Measurements from ENCODE around the gene TOP3A. TPM values are rescaled to one million over a fixed set of nuclear protein-coding genes. Genes with fewer than 3 reads are reported as not detected.

Gene TOP3A
- total RNA-seq, 1 experiment from 2014 or later: 56.1 TPM

GRCh38 chr17:18263885-18264682, 50.7 kb downstream of the TOP3A start:
- H3K36me3 Mint-ChIP-seq: peaks cover 7% of the 10 kb centered on the region; the same call in 1 of the 2 replicates
- peaks cover 19% of the 10 kb centered on the region for H3K4me1 Mint-ChIP-seq
- no peak overlapping the region for H3K4me3 Mint-ChIP-seq
- DNase-seq (ENCODE audit: low spot score) (no peak), ATAC-seq (no peak)
- no peak overlapping the region for H3K27ac Mint-ChIP-seq
- CTCF ChIA-PET: interaction anchor here (0.5 kb wide), 1 partner anchor 13 kb away, joined by 3 read pairs; no protein-coding TSS in a partner anchor
- H3K9me3 Mint-ChIP-seq: no peaks in the 10 kb centered on the region
- H3K27me3 Mint-ChIP-seq (ENCODE audit: low read depth): no peaks in the 10 kb centered on the region
- POLR2A ChIA-PET: no interaction called here
- TF ChIP-seq SOX15 (CRISPR knock-in tag; IDR thresholded peaks at IDR 0.05): no peak
- TF ChIP-seq CDX4 (CRISPR knock-in tag; IDR thresholded peaks at IDR 0.05; ENCODE audit: borderline replicate concordance): no peak

DNA sequence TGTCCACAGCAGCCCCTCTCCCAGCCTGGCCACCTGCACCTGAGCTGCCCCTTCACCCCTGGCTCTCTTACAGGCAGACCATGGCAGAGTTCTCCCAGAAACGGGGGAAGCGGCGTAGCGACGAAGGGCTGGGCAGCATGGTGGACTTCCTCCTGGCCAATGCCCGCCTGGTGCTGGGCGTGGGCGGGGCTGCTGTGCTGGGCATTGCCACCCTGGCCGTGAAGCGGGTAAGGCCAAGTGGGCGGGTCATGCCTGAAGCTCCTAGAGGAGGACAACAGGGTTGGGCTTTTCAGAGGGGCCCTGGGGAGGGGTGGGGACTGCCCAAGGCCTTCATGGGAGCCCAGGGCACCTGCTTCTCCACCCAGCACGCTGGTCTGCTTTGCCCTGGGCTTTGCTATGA, 52.2 kb downstream of the TOP3A start:
- no peak for DNase-seq (ENCODE audit: low spot score)

More for the DNA sequence above, 52.2 kb downstream of the TOP3A start:
- no peak overlapping the region for H3K27ac Mint-ChIP-seq
- TF ChIP-seq KAT7 (CRISPR knock-in tag; IDR thresholded peaks at IDR 0.05; ENCODE audit: borderline replicate concordance): no peak
- TF ChIP-seq ZNF396 (CRISPR knock-in tag; IDR thresholded peaks at IDR 0.05; ENCODE audit: borderline replicate concordance): no peak
- TF ChIP-seq CREM (CRISPR knock-in tag; IDR thresholded peaks at IDR 0.05): no peak
- no peak for TF ChIP-seq GTF2I (CRISPR knock-in tag; conservative IDR thresholded peaks at IDR 0.05)
- no peak for TF ChIP-seq NR2C2 (CRISPR knock-in tag; IDR thresholded peaks at IDR 0.05)
- TF ChIP-seq, protein P1, sequence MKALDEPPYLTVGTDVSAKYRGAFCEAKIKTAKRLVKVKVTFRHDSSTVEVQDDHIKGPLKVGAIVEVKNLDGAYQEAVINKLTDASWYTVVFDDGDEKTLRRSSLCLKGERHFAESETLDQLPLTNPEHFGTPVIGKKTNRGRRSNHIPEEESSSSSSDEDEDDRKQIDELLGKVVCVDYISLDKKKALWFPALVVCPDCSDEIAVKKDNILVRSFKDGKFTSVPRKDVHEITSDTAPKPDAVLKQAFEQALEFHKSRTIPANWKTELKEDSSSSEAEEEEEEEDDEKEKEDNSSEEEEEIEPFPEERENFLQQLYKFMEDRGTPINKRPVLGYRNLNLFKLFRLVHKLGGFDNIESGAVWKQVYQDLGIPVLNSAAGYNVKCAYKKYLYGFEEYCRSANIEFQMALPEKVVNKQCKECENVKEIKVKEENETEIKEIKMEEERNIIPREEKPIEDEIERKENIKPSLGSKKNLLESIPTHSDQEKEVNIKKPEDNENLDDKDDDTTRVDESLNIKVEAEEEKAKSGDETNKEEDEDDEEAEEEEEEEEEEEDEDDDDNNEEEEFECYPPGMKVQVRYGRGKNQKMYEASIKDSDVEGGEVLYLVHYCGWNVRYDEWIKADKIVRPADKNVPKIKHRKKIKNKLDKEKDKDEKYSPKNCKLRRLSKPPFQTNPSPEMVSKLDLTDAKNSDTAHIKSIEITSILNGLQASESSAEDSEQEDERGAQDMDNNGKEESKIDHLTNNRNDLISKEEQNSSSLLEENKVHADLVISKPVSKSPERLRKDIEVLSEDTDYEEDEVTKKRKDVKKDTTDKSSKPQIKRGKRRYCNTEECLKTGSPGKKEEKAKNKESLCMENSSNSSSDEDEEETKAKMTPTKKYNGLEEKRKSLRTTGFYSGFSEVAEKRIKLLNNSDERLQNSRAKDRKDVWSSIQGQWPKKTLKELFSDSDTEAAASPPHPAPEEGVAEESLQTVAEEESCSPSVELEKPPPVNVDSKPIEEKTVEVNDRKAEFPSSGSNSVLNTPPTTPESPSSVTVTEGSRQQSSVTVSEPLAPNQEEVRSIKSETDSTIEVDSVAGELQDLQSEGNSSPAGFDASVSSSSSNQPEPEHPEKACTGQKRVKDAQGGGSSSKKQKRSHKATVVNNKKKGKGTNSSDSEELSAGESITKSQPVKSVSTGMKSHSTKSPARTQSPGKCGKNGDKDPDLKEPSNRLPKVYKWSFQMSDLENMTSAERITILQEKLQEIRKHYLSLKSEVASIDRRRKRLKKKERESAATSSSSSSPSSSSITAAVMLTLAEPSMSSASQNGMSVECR (CRISPR knock-in tag; IDR thresholded peaks at IDR 0.05; ENCODE audit: borderline replicate concordance): no peak
- TF ChIP-seq SMAD4 (CRISPR knock-in tag; IDR thresholded peaks at IDR 0.05): no peak
- no peak for TF ChIP-seq ZNF425 (CRISPR knock-in tag; conservative IDR thresholded peaks at IDR 0.05)
- no peak for TF ChIP-seq ZNF138 (CRISPR knock-in tag; conservative IDR thresholded peaks at IDR 0.05)
- TF ChIP-seq, protein P2, sequence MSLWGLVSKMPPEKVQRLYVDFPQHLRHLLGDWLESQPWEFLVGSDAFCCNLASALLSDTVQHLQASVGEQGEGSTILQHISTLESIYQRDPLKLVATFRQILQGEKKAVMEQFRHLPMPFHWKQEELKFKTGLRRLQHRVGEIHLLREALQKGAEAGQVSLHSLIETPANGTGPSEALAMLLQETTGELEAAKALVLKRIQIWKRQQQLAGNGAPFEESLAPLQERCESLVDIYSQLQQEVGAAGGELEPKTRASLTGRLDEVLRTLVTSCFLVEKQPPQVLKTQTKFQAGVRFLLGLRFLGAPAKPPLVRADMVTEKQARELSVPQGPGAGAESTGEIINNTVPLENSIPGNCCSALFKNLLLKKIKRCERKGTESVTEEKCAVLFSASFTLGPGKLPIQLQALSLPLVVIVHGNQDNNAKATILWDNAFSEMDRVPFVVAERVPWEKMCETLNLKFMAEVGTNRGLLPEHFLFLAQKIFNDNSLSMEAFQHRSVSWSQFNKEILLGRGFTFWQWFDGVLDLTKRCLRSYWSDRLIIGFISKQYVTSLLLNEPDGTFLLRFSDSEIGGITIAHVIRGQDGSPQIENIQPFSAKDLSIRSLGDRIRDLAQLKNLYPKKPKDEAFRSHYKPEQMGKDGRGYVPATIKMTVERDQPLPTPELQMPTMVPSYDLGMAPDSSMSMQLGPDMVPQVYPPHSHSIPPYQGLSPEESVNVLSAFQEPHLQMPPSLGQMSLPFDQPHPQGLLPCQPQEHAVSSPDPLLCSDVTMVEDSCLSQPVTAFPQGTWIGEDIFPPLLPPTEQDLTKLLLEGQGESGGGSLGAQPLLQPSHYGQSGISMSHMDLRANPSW (CRISPR knock-in tag; conservative IDR thresholded peaks at IDR 0.05; ENCODE audit: low read depth): no peak
- TF ChIP-seq MYBL2 (CRISPR knock-in tag; IDR thresholded peaks at IDR 0.05): no peak
- TF ChIP-seq, protein P3, sequence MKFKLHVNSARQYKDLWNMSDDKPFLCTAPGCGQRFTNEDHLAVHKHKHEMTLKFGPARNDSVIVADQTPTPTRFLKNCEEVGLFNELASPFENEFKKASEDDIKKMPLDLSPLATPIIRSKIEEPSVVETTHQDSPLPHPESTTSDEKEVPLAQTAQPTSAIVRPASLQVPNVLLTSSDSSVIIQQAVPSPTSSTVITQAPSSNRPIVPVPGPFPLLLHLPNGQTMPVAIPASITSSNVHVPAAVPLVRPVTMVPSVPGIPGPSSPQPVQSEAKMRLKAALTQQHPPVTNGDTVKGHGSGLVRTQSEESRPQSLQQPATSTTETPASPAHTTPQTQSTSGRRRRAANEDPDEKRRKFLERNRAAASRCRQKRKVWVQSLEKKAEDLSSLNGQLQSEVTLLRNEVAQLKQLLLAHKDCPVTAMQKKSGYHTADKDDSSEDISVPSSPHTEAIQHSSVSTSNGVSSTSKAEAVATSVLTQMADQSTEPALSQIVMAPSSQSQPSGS (CRISPR knock-in tag; IDR thresholded peaks at IDR 0.05; ENCODE audit: borderline replicate concordance, low read depth): no peak
- TF ChIP-seq, protein P4, sequence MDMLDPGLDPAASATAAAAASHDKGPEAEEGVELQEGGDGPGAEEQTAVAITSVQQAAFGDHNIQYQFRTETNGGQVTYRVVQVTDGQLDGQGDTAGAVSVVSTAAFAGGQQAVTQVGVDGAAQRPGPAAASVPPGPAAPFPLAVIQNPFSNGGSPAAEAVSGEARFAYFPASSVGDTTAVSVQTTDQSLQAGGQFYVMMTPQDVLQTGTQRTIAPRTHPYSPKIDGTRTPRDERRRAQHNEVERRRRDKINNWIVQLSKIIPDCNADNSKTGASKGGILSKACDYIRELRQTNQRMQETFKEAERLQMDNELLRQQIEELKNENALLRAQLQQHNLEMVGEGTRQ (CRISPR knock-in tag; IDR thresholded peaks at IDR 0.05): no peak
- TF ChIP-seq, protein P5, sequence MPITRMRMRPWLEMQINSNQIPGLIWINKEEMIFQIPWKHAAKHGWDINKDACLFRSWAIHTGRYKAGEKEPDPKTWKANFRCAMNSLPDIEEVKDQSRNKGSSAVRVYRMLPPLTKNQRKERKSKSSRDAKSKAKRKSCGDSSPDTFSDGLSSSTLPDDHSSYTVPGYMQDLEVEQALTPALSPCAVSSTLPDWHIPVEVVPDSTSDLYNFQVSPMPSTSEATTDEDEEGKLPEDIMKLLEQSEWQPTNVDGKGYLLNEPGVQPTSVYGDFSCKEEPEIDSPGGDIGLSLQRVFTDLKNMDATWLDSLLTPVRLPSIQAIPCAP (CRISPR knock-in tag; IDR thresholded peaks at IDR 0.05): no peak
- TF ChIP-seq, protein P6, sequence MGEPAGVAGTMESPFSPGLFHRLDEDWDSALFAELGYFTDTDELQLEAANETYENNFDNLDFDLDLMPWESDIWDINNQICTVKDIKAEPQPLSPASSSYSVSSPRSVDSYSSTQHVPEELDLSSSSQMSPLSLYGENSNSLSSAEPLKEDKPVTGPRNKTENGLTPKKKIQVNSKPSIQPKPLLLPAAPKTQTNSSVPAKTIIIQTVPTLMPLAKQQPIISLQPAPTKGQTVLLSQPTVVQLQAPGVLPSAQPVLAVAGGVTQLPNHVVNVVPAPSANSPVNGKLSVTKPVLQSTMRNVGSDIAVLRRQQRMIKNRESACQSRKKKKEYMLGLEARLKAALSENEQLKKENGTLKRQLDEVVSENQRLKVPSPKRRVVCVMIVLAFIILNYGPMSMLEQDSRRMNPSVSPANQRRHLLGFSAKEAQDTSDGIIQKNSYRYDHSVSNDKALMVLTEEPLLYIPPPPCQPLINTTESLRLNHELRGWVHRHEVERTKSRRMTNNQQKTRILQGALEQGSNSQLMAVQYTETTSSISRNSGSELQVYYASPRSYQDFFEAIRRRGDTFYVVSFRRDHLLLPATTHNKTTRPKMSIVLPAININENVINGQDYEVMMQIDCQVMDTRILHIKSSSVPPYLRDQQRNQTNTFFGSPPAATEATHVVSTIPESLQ (CRISPR knock-in tag; IDR thresholded peaks at IDR 0.05): no peak
- peaks cover 17% of the 10 kb centered on the region for H3K4me1 Mint-ChIP-seq
- no peaks in the 10 kb centered on the region for H3K27me3 Mint-ChIP-seq (ENCODE audit: low read depth)
- POLR2A ChIA-PET: no interaction called here
- H3K36me3 Mint-ChIP-seq: peaks cover 7% of the 10 kb centered on the region; the same call in 1 of the 2 replicates
- no peaks in the 10 kb centered on the region for H3K9me3 Mint-ChIP-seq
- CTCF ChIA-PET: interaction anchor here (1.3 kb wide), 1 partner anchor 58 kb away, joined by 4 read pairs; no protein-coding TSS in a partner anchor
- no peak overlapping the region for H3K4me3 Mint-ChIP-seq
- no peak for ATAC-seq

All from WTC11 (cell line).